OCI-LY1 (cell line): ENCODE results near the gene COMMD10.

Experiments
- EZH2 ChIP-seq: fragments of 200-600 bp; sonication (generic), shearing (Covaris generic); IDR thresholded peaks from 2 replicates; pipeline ENCODE4 v1.8.0; 2017; ENCODE audit warnings: borderline replicate concordance, mixed run types, mild to moderate bottlenecking, antibody characterized with exemption, low read length, moderate library complexity, mixed read lengths
- TF ChIP-seq, protein P1 (sequence below): fragments of 200-600 bp; sonication (generic), shearing (Covaris generic); IDR thresholded peaks from 2 replicates; pipeline ENCODE4 v1.5.1; 2017; ENCODE audit warnings: mild to moderate bottlenecking, antibody characterized with exemption, low read length, moderate library complexity, mixed read lengths

DNA sequence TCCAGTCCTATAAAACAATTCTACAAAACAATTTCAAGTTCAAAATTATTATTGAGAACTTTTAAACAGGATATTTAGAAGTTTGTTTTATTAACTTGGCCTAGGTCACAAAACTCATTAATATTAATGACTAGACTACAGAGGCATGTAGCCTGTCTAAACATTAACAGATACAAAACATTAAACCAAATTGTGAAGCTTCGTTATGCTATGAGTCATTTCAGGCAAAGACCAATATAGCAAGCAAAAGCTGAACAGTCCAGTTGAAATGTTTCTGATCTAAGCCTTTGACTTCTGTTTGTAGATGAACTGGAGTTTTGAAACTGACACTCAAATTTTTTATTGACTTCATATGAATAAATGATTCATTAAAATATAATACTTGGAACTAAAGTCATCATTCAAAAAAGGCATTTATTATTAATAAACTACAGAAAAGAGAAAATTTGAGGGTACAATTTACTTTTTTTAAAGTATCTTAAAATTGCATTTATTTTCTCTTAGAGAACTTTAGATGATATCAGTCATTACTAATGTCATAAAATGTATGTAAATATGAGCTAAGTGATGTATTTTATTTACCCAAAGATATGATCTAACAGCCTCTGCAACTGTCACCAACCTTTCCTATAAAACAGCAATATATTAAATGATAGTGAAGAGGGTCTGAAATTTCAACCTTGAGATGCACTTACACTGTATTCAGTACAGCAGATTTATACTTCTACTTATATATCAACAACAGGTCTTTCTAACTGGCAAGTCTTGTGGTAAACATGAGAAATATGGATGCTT is 188.8 kb downstream of the COMMD10 start:
- TF ChIP-seq, protein P1, sequence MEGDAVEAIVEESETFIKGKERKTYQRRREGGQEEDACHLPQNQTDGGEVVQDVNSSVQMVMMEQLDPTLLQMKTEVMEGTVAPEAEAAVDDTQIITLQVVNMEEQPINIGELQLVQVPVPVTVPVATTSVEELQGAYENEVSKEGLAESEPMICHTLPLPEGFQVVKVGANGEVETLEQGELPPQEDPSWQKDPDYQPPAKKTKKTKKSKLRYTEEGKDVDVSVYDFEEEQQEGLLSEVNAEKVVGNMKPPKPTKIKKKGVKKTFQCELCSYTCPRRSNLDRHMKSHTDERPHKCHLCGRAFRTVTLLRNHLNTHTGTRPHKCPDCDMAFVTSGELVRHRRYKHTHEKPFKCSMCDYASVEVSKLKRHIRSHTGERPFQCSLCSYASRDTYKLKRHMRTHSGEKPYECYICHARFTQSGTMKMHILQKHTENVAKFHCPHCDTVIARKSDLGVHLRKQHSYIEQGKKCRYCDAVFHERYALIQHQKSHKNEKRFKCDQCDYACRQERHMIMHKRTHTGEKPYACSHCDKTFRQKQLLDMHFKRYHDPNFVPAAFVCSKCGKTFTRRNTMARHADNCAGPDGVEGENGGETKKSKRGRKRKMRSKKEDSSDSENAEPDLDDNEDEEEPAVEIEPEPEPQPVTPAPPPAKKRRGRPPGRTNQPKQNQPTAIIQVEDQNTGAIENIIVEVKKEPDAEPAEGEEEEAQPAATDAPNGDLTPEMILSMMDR = no peak
- no peak for TF ChIP-seq EZH2
